Adrenal gland (tissue), 12 donors: Measurements from ENCODE around the gene WDR70. TPM values are rescaled to one million over a fixed set of nuclear protein-coding genes. Genes with fewer than 3 reads are reported as not detected.
A peak's percentile ranks its signal among the peaks of the same experiment; 100 is the strongest.

Experiments used
- DNase-seq, 7 donors: peaks; one replicate each; pipeline ENCODE4 v3.0.0-alpha.2; 2019 to 2020
- H3K27ac ChIP-seq, 5 donors: fragments of 200-600 bp; sonication (generic) in 4 of 5; 1 replicate in 3 of 5; 2 replicates in 2 of 5; pipeline versions ENCODE4 v1.5.1 to v1.8.0; 2016 to 2020; ENCODE audit warnings: mild to moderate bottlenecking in 1 of 5
- H3K27me3 ChIP-seq: fragments of 200-600 bp; 2 replicates; pipeline ENCODE4 v1.8.0; 2021
- H3K36me3 ChIP-seq, 2 donors: fragments of 200-600 bp; replicated peaks in 1 of 2; 1 replicate in 1 of 2; 2 replicates in 1 of 2; pipeline versions ENCODE4 v1.5.1 to v1.8.0; 2018 to 2022
- H3K4me1 ChIP-seq, 2 donors: fragments of 200-600 bp; replicated peaks in 1 of 2; 1 replicate in 1 of 2; 2 replicates in 1 of 2; pipeline versions ENCODE4 v1.5.1 to v1.8.0; 2018 to 2021
- H3K4me3 ChIP-seq, 4 donors: fragments of 200-600 bp; sonication (generic) in 3 of 4; one replicate each; pipeline ENCODE4 v1.5.1; 2016 to 2018
- H3K9me3 ChIP-seq, 3 donors: fragments of 200-600 bp; sonication (generic) in 1 of 3; replicated peaks in 1 of 3; 1 replicate in 2 of 3; 2 replicates in 1 of 3; pipeline versions ENCODE4 v1.5.1 to v1.8.0; 2016 to 2021
- POLR2A ChIP-seq, 2 donors: fragments of 450-650 bp; IDR thresholded peaks; one replicate each; pipeline ENCODE4 v1.6.1; 2017; ENCODE audit warnings: antibody characterized with exemption in 2 of 2, mild to moderate bottlenecking in 2 of 2, moderate library complexity in 1 of 2
- WGBS, 4 donors: extraction: QIAGEN DNeasy Blood & Tissue Kit in 2 of 4; methylation state at CpG; one replicate each; pipeline versions ENCODE4 v1.1.5 to v1.1.7; 2013 to 2017; 5-methylcytosine and 5-hydroxymethylcytosine counted together
- intact Hi-C, 2 donors: fragments of 100-400 bp; cut with DNase I; formaldehyde crosslinking; loops; one replicate each; pipeline versions ENCODE4 v1.14.1 to v1.15.0; 2022 to 2023
- polyA plus RNA-seq, 3 donors: library from polyadenylated mRNA; stranded (reverse); fragments of 200-250 nt in 2 of 3; fragments of 350-450 nt in 1 of 3; fragmentation: Illumina TruSeq in 1 of 3; extraction: RNeasy Lipid Tissue Mini Kit (QIAGEN cat#74804) in 1 of 3; gene quantifications; one replicate each; pipeline ENCODE4 v1.2.3, GENCODE V29; 2013 to 2014
- total RNA-seq, 9 donors: library from RNA; depleted of rRNA in 4 of 9; stranded (reverse); fragments of >200 nt in 4 of 9; fragments of 120-200 nt in 1 of 9; fragmentation: NEBNext Ultra II Directional in 1 of 9; extraction: Animal tissue kit (Norgen Biotek cat#: 25700) in 1 of 9; gene quantifications; one replicate each; pipeline versions ENCODE4 v1.1.0 to v1.2.4, GENCODE V29; 2013 to 2023
- TF ChIP-seq, protein P1 (sequence below), 6 experiments: fragments of 450-650 bp in 4 of 6; fragments of 200-600 bp in 2 of 6; sonication (generic) in 1 of 6; IDR thresholded peaks; 1 replicate in 5 of 6; 2 replicates in 1 of 6; pipeline versions ENCODE4 v1.5.1 to v1.8.0; 2016 to 2021; ENCODE audit warnings: antibody characterized with exemption in 6 of 6, mild to moderate bottlenecking in 2 of 6, moderate library complexity in 1 of 6
- donor health status: healthy with polysubstance abuse.
- donor health status: Bipolar disorder and iron deficiency.
- donor health status: DM: yes; HTN: yes; CAD: no.
- donor health status: DM: no; HTN: no; CAD: no.
- donor health status: DM: no; HTN: no; CAD: no.
- donor health status: DM: yes; HTN: yes; CAD: no.

WDR70 gene
- total and polyA plus RNA-seq, 12 donors, result 9.2 to 42.6 (median 28.4) TPM

- intact Hi-C loops, result no loop called here
- DNase-seq, result no peak
- no peaks in the 10 kb centered on the region for H3K9me3 ChIP-seq
- no peak overlapping the region for H3K27ac ChIP-seq
- H3K4me1 ChIP-seq, result peaks cover 0 to 19% of the 10 kb centered on the region in 2 donors
- 72 to 90% (median 82%) methylated on average over 3 of the region's 3 CpGs for WGBS, 4 donors
- H3K4me3 ChIP-seq, result no peak overlapping the region
- H3K36me3 ChIP-seq, result no peaks in the 10 kb centered on the region
- TF ChIP-seq POLR2A (IDR thresholded peaks at IDR 0.05), result no peak
- TF ChIP-seq, protein P1, sequence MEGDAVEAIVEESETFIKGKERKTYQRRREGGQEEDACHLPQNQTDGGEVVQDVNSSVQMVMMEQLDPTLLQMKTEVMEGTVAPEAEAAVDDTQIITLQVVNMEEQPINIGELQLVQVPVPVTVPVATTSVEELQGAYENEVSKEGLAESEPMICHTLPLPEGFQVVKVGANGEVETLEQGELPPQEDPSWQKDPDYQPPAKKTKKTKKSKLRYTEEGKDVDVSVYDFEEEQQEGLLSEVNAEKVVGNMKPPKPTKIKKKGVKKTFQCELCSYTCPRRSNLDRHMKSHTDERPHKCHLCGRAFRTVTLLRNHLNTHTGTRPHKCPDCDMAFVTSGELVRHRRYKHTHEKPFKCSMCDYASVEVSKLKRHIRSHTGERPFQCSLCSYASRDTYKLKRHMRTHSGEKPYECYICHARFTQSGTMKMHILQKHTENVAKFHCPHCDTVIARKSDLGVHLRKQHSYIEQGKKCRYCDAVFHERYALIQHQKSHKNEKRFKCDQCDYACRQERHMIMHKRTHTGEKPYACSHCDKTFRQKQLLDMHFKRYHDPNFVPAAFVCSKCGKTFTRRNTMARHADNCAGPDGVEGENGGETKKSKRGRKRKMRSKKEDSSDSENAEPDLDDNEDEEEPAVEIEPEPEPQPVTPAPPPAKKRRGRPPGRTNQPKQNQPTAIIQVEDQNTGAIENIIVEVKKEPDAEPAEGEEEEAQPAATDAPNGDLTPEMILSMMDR (IDR thresholded peaks at IDR 0.05), result no peak
- H3K27me3 ChIP-seq, result no peaks in the 10 kb centered on the region
Observed at GRCh38 chr5:37552161-37552560, 173.0 kb downstream of the WDR70 start.

DNA sequence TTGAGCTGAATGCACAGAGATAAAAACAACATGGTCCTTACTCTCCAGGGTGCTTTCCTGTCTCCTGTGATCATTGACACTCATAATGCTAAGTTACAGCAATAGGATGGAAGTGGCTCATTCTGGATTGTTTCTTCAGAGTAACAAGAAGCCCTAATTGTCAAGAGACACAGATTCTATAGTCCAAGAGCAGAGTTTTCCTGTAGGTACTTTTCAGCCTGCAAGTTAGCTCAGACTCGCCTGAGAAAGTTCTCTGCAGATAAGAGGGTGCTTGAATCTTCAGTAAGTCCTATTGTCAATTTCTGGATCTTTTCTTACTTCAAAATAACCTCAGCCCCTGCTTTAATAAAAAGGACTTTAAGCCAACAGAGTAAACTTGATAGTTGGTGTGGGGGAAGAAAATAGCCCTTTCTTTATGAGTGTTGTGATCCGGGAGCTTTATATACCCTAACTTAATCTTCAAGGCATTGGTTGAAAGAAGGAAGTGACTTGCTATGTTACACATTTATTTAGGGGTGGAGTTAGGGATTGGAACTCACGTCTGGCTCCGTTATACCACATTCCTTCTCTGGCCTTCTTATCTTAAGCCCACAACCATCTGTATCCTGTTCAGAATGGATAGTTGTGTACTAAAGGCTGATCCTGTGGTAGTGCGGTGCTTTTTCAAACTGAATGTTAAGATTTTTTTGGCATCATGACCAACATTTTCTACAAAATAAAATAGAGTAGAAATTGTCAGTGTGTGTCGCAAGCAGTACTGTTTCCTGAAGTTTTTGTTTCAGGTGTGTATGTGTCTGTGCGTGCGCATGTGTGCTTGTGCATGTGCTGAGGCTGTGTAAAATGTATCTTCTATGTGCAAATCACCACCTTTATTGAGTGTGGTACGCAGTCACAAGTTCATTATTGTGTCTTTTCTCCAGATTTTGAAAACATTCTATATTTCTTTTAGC lies 173.9 kb downstream of the WDR70 start:
- 58 to 64% (median 60%) methylated on average over 9 of the region's 9 CpGs for WGBS, 4 donors
- Histone ChIP-seq H3K27ac (peak overlapping the region in 1 of 5 donors; percentile 40), H3K9me3 (no peaks in the 10 kb centered on the region), H3K27me3 (no peaks in the 10 kb centered on the region), H3K4me3 (no peak overlapping the region), H3K4me1 (peaks cover 0 to 19% of the 10 kb centered on the region in 2 donors), H3K36me3 (no peaks in the 10 kb centered on the region)
- DNase-seq, result no peak
- TF ChIP-seq POLR2A (IDR thresholded peaks at IDR 0.05), result no peak
- TF ChIP-seq, protein P1 (IDR thresholded peaks at IDR 0.05), result no peak
- intact Hi-C loops, result no loop called here

DNA sequence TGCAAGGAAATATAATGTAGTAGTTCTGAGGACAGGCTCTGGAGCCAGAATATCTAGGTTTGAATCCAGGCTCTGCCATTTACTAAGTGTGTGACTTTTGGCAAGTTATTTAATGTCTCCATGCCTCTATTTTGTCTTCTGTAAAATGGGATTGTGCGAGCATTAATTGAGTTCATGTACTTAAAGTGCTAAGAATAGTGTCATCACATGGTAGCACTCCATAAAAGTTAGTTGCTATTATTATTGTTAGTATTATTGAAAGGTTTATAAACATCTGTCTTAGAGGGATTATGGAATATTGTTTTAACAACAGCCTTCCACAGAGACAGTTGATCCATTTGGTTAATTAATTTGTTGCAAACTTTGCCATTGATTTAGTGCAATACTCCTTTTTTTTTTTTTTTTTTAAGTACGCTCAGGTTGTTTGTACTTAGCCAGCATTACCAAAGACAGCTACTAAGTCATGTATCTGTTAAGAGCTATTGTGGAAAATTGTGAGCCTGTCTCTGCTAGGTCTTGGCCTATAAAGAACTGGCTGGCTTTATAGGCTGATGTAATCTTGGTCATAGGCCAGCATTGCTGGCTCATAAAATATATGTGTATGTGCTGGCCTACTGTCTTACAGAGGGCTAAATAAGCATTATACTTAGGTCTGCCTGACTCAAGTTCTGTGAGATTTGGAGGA lies 174.7 kb downstream of the WDR70 start:
- WGBS, 4 donors, result 92 to 100% (median 97%) methylated on average over 2 of the region's 2 CpGs
- Histone ChIP-seq H3K4me1 (peaks cover 0 to 19% of the 10 kb centered on the region in 2 donors), H3K9me3 (no peaks in the 10 kb centered on the region), H3K27ac (no peak overlapping the region), H3K36me3 (no peaks in the 10 kb centered on the region), H3K27me3 (no peaks in the 10 kb centered on the region), H3K4me3 (no peak overlapping the region)
- intact Hi-C loops, result no loop called here
- no peak for TF ChIP-seq POLR2A (IDR thresholded peaks at IDR 0.05)
- TF ChIP-seq, protein P1 (IDR thresholded peaks at IDR 0.05), result no peak
- DNase-seq, result peak in 1 of 7 donors; percentile 3

- intact Hi-C loops, result no loop called here
Observed at GRCh38 chr5:37554405-37554739, 175.3 kb downstream of the WDR70 start.

More at GRCh38 chr5:37554405-37554739, 175.3 kb downstream of the WDR70 start:
- no peak overlapping the region for H3K27ac ChIP-seq
- no peaks in the 10 kb centered on the region for H3K27me3 ChIP-seq
- DNase-seq, result no peak
- H3K36me3 ChIP-seq, result no peaks in the 10 kb centered on the region
- H3K4me3 ChIP-seq, result no peak overlapping the region
- no peaks in the 10 kb centered on the region for H3K9me3 ChIP-seq
- 83 to 95% (median 93%) methylated on average over 2 of the region's 2 CpGs for WGBS, 4 donors
- TF ChIP-seq, protein P1 (IDR thresholded peaks at IDR 0.05), result no peak
- no peak for TF ChIP-seq POLR2A (IDR thresholded peaks at IDR 0.05)
- peaks cover 0 to 19% of the 10 kb centered on the region in 2 donors for H3K4me1 ChIP-seq
